Renal cortex interstitium (tissue), 11 donors: Measurements from ENCODE around the gene POLD2. TPM values are rescaled to one million over a fixed set of nuclear protein-coding genes. Genes with fewer than 3 reads are reported as not detected.

ENCODE experiments used
- DNase-seq, 11 donors: peaks; one replicate each; pipeline ENCODE4 v3.0.0-alpha.2; 2013; ENCODE audit warnings: low read depth in 9 of 11, low spot score in 4 of 11; ENCODE audit errors: extremely low read depth in 1 of 11
- polyA plus RNA-seq, 3 donors: library from polyadenylated mRNA; unstranded; fragments of 120-200 nt; gene quantifications; one replicate each; pipeline ENCODE4 v1.2.1, GENCODE V29; 2013; ENCODE audit not compliant: insufficient read length in 3 of 3

POLD2 gene
- polyA plus RNA-seq, 3 donors = 107 to 137 (median 110) TPM

DNA sequence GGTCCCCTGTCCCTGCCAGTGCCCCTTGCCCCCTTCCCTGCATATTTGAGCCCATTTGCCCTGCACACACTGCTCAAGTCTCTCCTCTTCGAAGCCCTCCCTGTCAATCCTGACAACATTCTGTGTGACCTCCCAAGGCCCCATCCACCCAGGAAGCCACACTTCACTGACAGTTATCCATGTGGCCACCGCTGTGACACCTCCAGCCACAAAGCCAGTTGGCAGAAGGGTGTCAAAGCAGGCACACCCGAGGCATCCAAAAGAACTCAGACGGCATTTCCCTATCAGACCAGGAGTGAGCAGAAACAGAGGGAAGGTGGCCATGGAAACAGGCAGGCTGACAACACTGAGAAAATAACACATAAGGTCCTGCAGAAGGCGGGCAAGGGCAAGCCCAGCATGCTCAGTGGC, 45.7 kb downstream of the POLD2 start:
- no peak for DNase-seq

DNA sequence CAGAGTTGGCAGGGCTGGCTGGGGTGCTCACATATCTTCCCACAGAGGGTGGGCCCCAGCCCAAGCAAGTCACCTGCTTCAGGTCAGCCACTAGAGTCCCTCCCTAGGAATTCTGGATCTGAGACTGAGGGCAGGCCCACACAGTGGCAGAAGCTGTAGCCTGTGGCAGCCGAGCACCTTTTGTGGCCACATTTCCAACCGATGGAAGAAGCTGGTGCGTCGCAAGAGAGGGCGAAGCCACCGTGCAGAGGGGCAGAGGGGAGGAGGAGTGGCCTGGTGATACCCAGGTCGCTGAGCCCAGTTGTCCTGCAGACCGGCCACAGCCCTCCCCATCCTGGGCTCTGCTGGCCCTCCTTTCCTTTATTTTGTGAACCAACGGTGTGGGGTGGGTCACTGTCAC, 46.3 kb downstream of the POLD2 start:
- no peak for DNase-seq

GRCh38 chr7:44076101-44076895, 47.0 kb downstream of the POLD2 start:
- no peak for DNase-seq

DNA sequence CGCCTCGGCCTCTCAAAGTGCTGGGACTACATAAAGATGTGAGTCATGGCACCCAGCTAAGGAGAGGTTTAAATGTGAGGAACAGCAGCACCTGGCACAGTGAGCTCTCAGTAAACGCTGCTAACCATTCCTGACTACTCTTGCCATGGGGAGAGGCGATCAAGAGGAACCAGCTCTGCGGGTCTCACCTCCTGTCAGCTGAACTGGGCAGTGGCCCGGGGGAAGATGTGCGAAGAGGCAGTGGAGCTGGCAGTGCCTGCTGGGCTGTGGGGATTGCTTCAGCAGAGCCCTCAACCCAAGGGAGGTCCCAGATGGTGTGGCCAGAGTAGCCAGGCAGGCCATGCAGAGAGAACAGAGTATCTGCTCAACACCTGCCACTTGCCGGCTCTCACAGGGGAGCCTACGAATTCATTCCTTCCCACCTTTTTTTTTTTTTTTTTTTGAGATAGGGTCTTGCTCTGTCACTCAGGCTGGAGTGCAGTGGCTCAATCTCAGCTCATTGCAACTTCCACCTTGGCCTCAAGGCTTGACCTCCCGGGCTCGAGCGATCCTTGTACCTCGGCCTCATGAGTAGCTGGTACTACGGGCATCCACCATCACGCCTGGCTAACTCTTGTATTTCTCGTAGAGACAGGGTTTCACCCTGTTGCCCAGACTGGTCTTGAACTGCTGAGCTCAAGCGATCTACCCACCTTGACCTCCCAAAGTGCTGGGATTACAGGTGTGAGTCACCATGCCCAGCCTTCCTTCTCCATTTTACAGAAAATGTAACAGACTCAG, 47.9 kb downstream of the POLD2 start:
- no peak for DNase-seq

GRCh38 chr7:44074349-44074695, 49.0 kb downstream of the POLD2 start:
- no peak for DNase-seq

GRCh38 chr7:44073664-44074348, 49.5 kb downstream of the POLD2 start:
- no peak for DNase-seq

DNA sequence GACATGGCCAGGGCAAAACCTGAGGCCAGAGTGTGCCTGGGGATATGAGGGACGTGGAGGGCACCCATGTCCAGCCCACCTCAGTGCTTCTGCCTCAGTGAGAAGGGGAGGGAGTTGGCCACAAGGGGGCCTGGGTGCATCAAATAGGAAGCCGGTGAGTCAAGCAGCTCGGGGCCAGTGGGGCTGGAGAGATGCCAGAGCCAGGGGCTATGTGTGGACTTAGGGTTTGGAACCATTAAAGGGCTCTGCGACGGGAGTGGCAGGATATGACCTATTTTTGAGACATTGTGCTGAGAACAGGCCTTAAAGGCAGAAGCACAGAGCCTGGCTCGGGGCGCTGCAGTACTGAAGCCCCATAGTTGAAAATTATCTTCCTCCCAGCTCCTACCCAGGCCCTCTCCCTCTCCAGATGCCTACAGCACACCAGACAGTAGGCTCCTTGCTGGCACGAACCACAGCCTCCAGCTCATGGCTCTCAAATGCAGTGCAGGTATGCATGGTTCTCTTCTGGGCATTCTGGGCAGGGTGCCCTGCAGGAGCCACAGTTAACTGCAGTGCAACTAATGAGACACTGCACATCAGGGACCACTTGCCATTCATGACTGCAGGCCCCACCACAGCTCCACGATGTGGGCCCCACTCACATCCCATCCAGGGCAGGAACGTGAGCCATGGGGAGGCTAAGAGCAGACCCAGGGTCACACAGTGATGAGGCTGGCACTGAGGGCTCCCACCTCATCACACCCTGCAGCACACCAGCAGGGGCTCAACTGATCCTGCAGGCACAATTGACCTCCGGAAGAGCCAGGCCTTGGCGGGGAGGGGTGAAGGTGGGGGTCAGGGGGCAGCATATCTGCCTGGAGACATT, 50.8 kb downstream of the POLD2 start:
- peak in 3 of 11 donors; percentile 52 to 59 (median 59) for DNase-seq

- no peak for DNase-seq
These were observed 51.5 kb downstream of the POLD2 start for GRCh38 chr7:44071726-44072363.

- no peak for DNase-seq
These were observed 55.3 kb downstream of the POLD2 start for GRCh38 chr7:44068054-44068453.

DNA sequence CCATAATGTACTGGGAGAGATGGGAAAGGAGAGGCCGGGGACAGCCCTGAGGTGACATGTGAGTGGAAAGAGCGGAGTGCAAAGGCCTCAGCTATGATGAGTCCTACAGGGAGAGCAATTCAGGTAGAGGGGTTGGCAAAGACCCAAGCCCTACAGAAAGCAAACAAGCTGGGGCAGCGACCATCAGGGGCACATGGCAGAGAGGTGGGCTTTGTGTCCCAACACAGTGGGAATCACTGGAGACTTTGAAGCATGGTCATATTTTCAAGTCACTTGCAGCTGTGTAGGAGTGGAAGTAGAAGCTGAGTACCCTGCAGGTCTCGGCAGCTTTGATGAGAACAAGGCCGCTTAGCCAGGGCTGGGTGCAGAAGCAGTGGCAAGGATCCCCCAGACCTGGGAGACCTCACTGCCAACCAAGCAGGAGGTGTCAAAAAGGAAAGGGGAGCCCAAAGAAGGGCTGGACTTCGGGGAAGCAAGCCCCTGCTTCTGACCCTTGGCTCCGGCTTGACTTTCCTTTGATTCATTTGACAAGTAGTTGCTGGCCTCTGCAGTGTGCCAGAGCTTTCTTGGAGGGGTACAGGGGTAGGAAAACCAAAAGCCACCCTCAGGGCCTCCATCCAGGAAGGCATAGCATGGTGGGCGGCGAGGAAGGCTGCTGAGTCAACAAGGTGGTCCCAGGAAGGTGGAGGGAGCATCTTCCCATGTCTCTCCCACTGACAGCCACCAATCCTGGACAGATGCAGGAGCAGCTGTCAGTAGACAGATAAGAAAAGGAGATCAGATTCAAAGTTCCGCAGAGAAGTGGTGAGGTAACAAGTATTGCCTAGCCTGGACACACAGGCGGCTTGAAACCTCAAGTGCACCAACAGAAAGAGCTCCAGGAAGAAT, 56.0 kb downstream of the POLD2 start:
- DNase-seq = no peak

DNA sequence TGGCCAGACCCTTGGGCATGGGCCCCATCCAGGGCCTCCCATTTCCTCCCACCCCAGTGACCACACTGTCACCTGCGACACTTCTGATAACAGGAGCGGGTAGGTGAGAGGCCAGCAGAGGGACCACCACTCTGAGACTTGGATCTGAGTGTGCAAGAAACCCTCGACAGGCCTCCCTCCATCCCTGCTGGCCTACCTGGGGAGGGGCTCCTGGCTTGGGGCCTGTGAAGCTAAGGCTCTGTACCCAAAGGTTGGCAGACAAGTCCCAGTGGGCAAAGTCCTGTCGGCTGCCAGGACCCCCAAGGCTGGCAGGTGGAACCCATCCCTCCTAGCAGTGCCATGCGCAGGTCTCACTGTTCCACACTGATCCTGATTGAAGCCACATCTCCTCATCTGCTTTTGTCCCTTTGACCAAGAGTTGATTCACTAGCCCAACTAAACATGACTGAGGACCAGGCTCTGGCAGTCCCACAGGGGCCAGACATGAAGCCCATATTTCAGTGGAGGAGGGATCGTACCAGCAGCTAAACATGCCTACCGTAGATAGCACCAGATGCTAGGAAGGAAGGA, 56.8 kb downstream of the POLD2 start:
- no peak for DNase-seq

- no peak for DNase-seq
These were observed 57.3 kb downstream of the POLD2 start for GRCh38 chr7:44066111-44066460.

DNA sequence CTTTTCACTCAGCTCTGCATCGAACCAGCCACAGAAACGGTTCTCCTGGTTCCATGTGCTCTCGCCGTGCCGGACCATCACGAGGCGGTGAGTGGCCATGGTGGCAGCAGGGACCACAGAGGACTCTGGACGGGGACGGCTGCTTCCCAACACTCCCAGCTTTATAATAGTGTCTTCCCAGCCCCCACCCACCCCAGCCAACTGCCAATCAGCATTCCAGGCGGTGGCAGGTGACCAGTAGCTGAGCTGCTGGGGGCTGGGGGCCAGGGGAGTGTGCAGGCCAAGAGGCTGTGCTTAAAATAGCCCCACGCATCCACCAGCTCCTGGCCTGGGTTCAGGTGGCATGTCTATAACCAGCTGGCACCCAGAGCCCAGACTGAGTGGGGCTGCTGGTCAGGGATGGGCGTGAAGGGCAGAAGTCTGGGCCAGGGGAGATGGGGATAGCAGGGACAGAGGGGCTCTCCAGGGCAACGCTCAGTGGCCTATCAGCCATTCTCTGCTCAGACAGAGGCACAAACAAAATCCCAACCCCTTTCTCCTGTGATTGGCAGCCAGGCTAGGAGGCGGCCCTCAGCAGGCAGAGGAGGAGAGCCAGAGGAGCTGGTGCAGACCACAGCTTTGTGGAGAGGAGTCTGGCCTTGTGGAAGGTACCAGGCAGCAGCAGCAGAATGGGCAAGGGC, 57.8 kb downstream of the POLD2 start, which contains the start of gene PGAM2:
PGAM2 (minus strand) TSS at position 137 of the 680 bp plus-strand sequence; CDS start at position 99, 38 bp downstream.
- no peak for DNase-seq

DNA sequence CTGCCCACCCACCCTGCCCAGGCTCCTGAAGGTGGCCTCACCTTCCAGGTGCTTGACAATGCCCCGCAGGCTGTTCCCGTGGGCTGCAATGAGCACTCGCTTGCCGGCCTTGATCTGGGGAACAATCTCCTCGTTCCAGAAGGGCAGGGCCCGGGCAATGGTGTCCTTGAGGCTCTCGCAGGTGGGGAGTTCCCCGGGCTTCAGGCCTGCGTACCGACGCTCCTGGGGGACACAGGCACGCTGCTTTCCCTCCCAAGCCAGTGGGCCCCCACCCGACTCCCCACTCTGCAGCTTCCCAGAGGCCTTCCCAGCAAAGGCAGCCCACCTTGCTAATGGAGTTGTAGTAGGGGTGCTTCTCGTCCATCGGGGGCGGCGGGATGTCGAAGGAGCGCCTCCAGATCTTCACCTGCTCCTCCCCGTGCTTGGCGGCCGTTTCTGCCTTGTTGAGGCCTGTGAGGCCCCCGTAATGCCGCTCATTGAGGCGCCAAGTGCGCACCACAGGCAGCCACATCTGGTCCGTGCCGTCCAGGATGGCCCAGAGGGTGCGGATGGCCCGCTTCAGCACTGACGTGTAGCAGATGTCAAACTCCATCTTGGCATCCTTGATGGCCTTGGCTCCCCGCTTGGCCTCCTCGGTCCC, 58.4 kb downstream of the POLD2 start:
- no peak for DNase-seq
